Esophagus squamous epithelium (tissue), 5 donors: ENCODE data around the gene MRM1. TPM values are rescaled to one million over a fixed set of nuclear protein-coding genes. Genes with fewer than 3 reads are reported as not detected.

Experiments
- DNase-seq: peaks from one replicate; lab custom pipeline; 2025; lab: John Stamatoyannopoulos, UW
- H3K27ac ChIP-seq, 4 donors: fragments of 200-600 bp; sonication (generic); one replicate each; pipeline ENCODE4 v1.5.1; 2016 to 2019; ENCODE audit warnings: mild to moderate bottlenecking in 1 of 4
- H3K27me3 ChIP-seq, 4 donors: fragments of 200-600 bp; sonication (generic); 1 replicate in 3 of 4; 2 replicates in 1 of 4; pipeline versions ENCODE4 v1.5.1 to v1.6.0; 2017 to 2021; ENCODE audit warnings: antibody characterized with exemption in 1 of 4
- H3K36me3 ChIP-seq, 3 donors: fragments of 200-600 bp; sonication (generic); one replicate each; pipeline ENCODE4 v1.5.1; 2016 to 2019
- H3K4me1 ChIP-seq, 3 donors: fragments of 200-600 bp; sonication (generic); one replicate each; pipeline ENCODE4 v1.5.1; 2017 to 2019
- H3K4me3 ChIP-seq, 4 donors: fragments of 200-600 bp; sonication (generic); 1 replicate in 3 of 4; 2 replicates in 1 of 4; pipeline ENCODE4 v1.5.1; 2016 to 2019; ENCODE audit warnings: mild to moderate bottlenecking in 2 of 4, moderate library complexity in 1 of 4
- H3K9me3 ChIP-seq, 3 donors: fragments of 200-600 bp; sonication (generic); one replicate each; pipeline ENCODE4 v1.5.1; 2016 to 2019
- POLR2A ChIP-seq, 4 donors: fragments of 450-650 bp; IDR thresholded peaks; one replicate each; pipeline ENCODE4 v1.6.1; 2017; ENCODE audit warnings: antibody characterized with exemption in 4 of 4, mild to moderate bottlenecking in 4 of 4, moderate library complexity in 3 of 4
- WGBS, 2 donors: methylation state at CpG; one replicate each; pipeline ENCODE4 v1.1.5; 2018; 5-methylcytosine and 5-hydroxymethylcytosine counted together
- intact Hi-C: fragments of 100-400 bp; cut with DNase I; formaldehyde crosslinking; loops from one replicate; pipeline ENCODE4 v1.15.0; 2022
- total RNA-seq, 4 donors: library from RNA; depleted of rRNA; stranded (reverse); fragments of >200 nt; gene quantifications; one replicate each; pipeline ENCODE4 v1.1.0, GENCODE V29; 2016
- TF ChIP-seq, protein P1 (sequence below), 6 experiments: fragments of 450-650 bp in 4 of 6; fragments of 200-600 bp in 2 of 6; sonication (generic) in 2 of 6; IDR thresholded peaks; one replicate each; pipeline ENCODE4 v1.5.1; 2016 to 2019; ENCODE audit warnings: antibody characterized with exemption in 6 of 6, mild to moderate bottlenecking in 4 of 6, moderate library complexity in 4 of 6
- donor health status: DM: yes; HTN: yes; CAD: no.

MRM1 gene
- total RNA-seq, 4 donors from 2014 or later, result 5.9 to 10.1 (median 7.0) TPM

DNA sequence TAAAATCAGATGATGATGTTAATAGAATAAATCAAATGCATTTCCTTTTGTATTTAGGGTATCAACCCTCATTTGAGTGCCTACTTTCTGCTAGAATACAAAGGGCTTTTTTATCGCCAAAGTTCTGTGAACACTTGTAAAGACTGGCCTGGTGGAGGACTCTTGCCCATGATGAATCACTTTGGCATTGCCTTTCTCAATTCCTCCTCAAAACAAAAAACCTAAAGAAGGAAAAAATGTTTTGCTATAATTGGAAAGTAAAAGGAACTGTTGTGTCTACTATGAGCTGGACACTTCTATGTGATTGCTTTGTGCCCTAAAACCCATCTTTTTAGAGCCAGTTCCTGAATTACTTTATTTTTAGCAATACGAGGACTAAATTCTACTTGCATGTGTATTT is 22.7 kb upstream of the MRM1 start:
- peaks cover 7 to 91% (median 43%) of the 10 kb centered on the region in 3 donors for H3K36me3 ChIP-seq
- intact Hi-C loops, result no loop called here
- WGBS, 2 donors, result 52 to 61% methylated on average over 2 of the region's 2 CpGs

DNA sequence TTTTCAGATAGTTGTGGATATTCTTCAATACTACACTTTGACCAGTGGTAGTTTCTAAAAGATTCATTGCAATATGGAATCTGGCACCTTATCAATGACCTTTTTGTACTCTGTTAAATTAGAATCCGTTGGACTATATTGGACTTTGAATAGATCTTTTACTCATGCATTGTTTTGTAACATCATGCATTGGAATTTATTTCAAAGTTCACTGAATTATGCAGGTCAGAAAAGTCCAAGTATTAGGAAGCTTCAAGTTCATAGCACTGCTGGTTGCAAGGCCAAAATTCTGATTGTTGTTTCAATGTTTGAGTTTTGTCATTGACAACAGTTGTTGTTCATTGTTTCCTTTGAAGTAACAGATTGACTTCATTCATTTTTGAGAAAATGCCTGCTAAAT is 17.6 kb upstream of the MRM1 start:
- Histone ChIP-seq H3K4me1 (peaks cover 0 to under 1% (median 0%) of the 10 kb centered on the region in 3 donors), H3K4me3 (no peak overlapping the region), H3K27me3 (no peaks in the 10 kb centered on the region), H3K36me3 (peaks cover 22 to 100% (median 69%) of the 10 kb centered on the region in 3 donors), H3K27ac (no peak overlapping the region), H3K9me3 (no peaks in the 10 kb centered on the region)
- DNase-seq, result no peak
- 77 to 90% methylated on average over 1 of the region's 1 CpG for WGBS, 2 donors
- intact Hi-C loops, result no loop called here
- TF ChIP-seq, protein P1, sequence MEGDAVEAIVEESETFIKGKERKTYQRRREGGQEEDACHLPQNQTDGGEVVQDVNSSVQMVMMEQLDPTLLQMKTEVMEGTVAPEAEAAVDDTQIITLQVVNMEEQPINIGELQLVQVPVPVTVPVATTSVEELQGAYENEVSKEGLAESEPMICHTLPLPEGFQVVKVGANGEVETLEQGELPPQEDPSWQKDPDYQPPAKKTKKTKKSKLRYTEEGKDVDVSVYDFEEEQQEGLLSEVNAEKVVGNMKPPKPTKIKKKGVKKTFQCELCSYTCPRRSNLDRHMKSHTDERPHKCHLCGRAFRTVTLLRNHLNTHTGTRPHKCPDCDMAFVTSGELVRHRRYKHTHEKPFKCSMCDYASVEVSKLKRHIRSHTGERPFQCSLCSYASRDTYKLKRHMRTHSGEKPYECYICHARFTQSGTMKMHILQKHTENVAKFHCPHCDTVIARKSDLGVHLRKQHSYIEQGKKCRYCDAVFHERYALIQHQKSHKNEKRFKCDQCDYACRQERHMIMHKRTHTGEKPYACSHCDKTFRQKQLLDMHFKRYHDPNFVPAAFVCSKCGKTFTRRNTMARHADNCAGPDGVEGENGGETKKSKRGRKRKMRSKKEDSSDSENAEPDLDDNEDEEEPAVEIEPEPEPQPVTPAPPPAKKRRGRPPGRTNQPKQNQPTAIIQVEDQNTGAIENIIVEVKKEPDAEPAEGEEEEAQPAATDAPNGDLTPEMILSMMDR (IDR thresholded peaks at IDR 0.05), result no peak
- no peak for TF ChIP-seq POLR2A (IDR thresholded peaks at IDR 0.05)

More for the DNA sequence above, 22.7 kb upstream of the MRM1 start:
- Histone ChIP-seq H3K4me3 (no peak overlapping the region), H3K9me3 (no peaks in the 10 kb centered on the region), H3K4me1 (peaks cover 0 to 22% (median 0%) of the 10 kb centered on the region in 3 donors), H3K27ac (no peak overlapping the region), H3K27me3 (no peaks in the 10 kb centered on the region)
- no peak for DNase-seq
- TF ChIP-seq POLR2A (IDR thresholded peaks at IDR 0.05), result no peak
- TF ChIP-seq, protein P1 (IDR thresholded peaks at IDR 0.05), result no peak

DNA sequence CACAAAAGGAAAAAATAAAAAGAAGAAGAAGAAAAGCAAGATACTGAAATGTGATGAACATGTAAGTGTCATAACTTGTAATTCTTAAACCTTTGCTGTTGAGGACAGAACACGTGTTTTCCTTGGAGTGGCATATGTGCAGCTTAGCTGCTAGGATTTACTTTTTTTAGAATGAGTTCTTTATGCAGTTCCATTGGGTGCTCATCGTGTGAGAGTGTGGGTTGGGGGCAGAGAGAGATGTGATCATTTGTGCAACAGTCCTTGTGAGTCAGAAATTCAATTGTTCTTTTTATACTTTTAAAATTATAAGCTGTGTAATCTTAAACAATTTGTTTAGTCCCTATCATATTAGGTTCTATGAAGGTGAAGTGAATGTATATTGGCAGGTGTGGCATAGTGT is 15.2 kb upstream of the MRM1 start:
- DNase-seq, result no peak
- Histone ChIP-seq H3K27me3 (no peaks in the 10 kb centered on the region), H3K9me3 (no peaks in the 10 kb centered on the region), H3K4me1 (peaks cover 0 to 4% (median 0%) of the 10 kb centered on the region in 3 donors), H3K4me3 (no peak overlapping the region), H3K27ac (no peak overlapping the region), H3K36me3 (peaks cover 15 to 92% (median 50%) of the 10 kb centered on the region in 3 donors)
- intact Hi-C loops, result no loop called here
- TF ChIP-seq, protein P1 (IDR thresholded peaks at IDR 0.05), result no peak
- TF ChIP-seq POLR2A (IDR thresholded peaks at IDR 0.05), result no peak
- WGBS, 2 donors, result 87 to 88% methylated on average over 2 of the region's 2 CpGs

DNA sequence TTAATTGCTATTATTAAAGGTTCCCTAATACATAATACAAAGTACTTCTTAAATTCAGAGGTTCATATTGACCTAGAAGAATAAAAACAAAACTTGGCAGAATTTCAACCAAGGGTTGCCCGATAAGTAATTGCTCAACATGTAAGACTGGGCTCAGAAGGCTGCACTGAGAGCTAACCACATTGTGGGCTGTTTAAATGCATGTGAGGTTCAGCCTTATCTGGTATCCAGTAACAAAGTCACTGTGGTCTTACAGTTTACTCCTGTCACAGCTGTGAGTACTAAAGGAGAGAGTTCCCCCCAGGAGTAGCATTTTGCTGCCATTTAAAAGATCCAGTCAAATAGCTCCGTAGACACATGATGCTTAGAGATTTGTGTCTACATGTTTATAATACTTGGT is 11.3 kb upstream of the MRM1 start:
- WGBS, 2 donors, result 52 to 58% methylated on average over 2 of the region's 2 CpGs
- no peak overlapping the region for H3K27ac ChIP-seq
- intact Hi-C loops, result loop anchor here (5.0 kb wide), 1 partner anchor 43 kb away; no protein-coding TSS in a partner anchor
- no peak for TF ChIP-seq POLR2A (IDR thresholded peaks at IDR 0.05)
- TF ChIP-seq, protein P1 (IDR thresholded peaks at IDR 0.05), result no peak
- H3K9me3 ChIP-seq, result no peaks in the 10 kb centered on the region
- no peak overlapping the region for H3K4me3 ChIP-seq
- H3K36me3 ChIP-seq, result peaks cover 15 to 52% (median 24%) of the 10 kb centered on the region in 3 donors
- H3K4me1 ChIP-seq, result peaks cover 10 to 36% (median 10%) of the 10 kb centered on the region in 3 donors
- H3K27me3 ChIP-seq, result no peaks in the 10 kb centered on the region
- DNase-seq, result no peak

DNA sequence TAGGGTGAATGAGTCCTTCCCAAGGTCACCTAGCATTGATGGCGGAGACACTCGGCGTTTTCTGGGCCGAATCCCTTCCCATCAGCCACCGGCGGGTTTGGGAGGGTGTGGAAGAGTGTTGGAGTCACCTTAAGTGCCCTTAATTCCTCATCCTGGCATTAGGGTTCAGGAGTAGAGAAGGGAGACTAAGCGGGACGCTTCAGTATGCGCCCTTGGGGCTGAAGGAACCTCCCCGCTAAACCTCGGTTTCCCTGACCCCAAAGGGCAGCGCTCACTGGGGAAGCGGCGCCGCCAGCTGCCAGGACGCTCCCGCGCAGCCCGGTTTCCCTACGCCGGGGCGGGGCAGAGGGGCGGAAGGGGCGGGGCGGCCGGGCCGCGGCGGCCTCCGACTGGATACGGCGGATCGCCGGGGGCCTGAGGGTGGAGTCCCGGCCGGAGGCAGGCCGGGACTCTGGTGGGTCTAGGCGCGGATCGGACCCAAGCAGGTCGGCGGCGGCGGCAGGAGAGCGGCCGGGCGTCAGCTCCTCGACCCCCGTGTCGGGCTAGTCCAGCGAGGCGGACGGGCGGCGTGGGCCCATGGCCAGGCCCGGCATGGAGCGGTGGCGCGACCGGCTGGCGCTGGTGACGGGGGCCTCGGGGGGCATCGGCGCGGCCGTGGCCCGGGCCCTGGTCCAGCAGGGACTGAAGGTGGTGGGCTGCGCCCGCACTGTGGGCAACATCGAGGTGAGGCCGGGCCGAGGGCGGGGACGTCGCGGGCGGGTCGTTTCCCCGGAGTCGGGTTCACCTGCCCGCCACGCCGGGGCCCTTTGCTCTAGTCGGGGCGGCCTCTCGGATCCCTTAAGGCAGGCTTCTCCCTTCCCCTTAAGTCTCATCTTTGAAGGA is 9.7 kb upstream of the MRM1 start, which contains the start of gene DHRS11:
Gene DHRS11, plus strand, starts transcription at position 446 of the 882 bp plus-strand sequence. Its CDS starts 131 bp downstream, at position 577.
- DNase-seq, result no peak
- Histone ChIP-seq H3K4me1 (peaks cover 10 to 36% (median 10%) of the 10 kb centered on the region in 3 donors), H3K27me3 (no peaks in the 10 kb centered on the region), H3K36me3 (peaks cover 10 to 36% (median 14%) of the 10 kb centered on the region in 3 donors), H3K9me3 (no peaks in the 10 kb centered on the region), H3K27ac (peak within 1 kb of the TSS; percentile 80 to 90 (median 82)), H3K4me3 (peak within 1 kb of the TSS; percentile 70 to 100 (median 86))
- TF ChIP-seq POLR2A (IDR thresholded peaks at IDR 0.05), result peak in 1 of 4 donors; percentile 19
- TF ChIP-seq, protein P1 (IDR thresholded peaks at IDR 0.05), result no peak
- intact Hi-C loops, result loop anchor here (5.0 kb wide), 1 partner anchor 44 kb away; no protein-coding TSS in a partner anchor
- WGBS, 2 donors, result 2 to 7% methylated on average over 12 of the region's 87 CpGs
